HepG2 (cell line): ENCODE results near the gene RNASE7. TPM values are rescaled to one million over a fixed set of nuclear protein-coding genes. Genes with fewer than 3 reads are reported as not detected.

Experiments
- ERF ChIP-seq: IDR thresholded peaks from 2 replicates; pipeline ENCODE4 v1.6.1; 2018; ENCODE audit warnings: missing biosample characterization, missing genetic modification reagents
- MAZ ChIP-seq, 2 experiments: sonication (generic) in 1 of 2; formaldehyde crosslinking in 1 of 2; IDR thresholded peaks; 2 replicates each; pipeline versions ENCODE4 v1.5.0 to v1.6.1; 2012 to 2020; ENCODE audit warnings: low read depth in 2 of 2, mild to moderate bottlenecking in 2 of 2, borderline replicate concordance in 1 of 2, improper control_type of control experiment in 1 of 2, low read length in 1 of 2, missing genetic modification reagents in 1 of 2, moderate library complexity in 1 of 2
- NR2C2 ChIP-seq: sonication (generic); formaldehyde crosslinking; IDR thresholded peaks from 2 replicates; pipeline ENCODE4 v1.4.0; 2020; ENCODE audit warnings: missing genetic modification reagents, mild to moderate bottlenecking, moderate library complexity, borderline replicate concordance
- RBFOX2 ChIP-seq: fragments of 200-400 bp; formaldehyde crosslinking; IDR thresholded peaks from 2 replicates; pipeline ENCODE4 v1.6.1; 2017; ENCODE audit warnings: low read depth, mild to moderate bottlenecking, low read length
- SPEN ChIP-seq: sonication (generic); formaldehyde crosslinking; IDR thresholded peaks from 2 replicates; pipeline ENCODE4 v1.5.1; 2020; ENCODE audit warnings: low read depth, mild to moderate bottlenecking, missing genetic modification reagents
- ZNF382 ChIP-seq: sonication (generic); formaldehyde crosslinking; IDR thresholded peaks from 2 replicates; pipeline ENCODE4 v1.5.0; 2020; ENCODE audit warnings: missing genetic modification reagents, mild to moderate bottlenecking, borderline replicate concordance
- ZNF550 ChIP-seq: sonication (generic); formaldehyde crosslinking; IDR thresholded peaks from 2 replicates; pipeline ENCODE4 v1.4.0; 2020; ENCODE audit warnings: mild to moderate bottlenecking, missing genetic modification reagents, borderline replicate concordance
- polyA plus RNA-seq, 8 experiments: library from polyadenylated mRNA; depleted of rRNA in 3 of 8; stranded (reverse) in 7 of 8; unstranded in 1 of 8; fragments of >200 nt; fragmentation: Illumina TruSeq in 4 of 8; extraction: Trizol in 4 of 8; gene quantifications; 2 replicates each; pipeline versions ENCODE4 v1.2.1 to v1.2.3, GENCODE V29; 2011 to 2016; ENCODE audit warnings: low read depth in 4 of 8, missing spikeins in 1 of 8, mixed read lengths in 1 of 8; ENCODE audit not compliant: insufficient read depth in 1 of 8
- total RNA-seq, 5 experiments: library from RNA; depleted of rRNA; stranded (reverse); fragments of >200 nt; fragmentation: Illumina TruSeq; extraction: Trizol; gene quantifications; 2 replicates each; pipeline ENCODE4 v1.2.3, GENCODE V29; 2016; ENCODE audit warnings: low read depth in 1 of 5
- TF ChIP-seq, protein P1 (sequence below): sonication (generic); formaldehyde crosslinking; IDR thresholded peaks from 2 replicates; pipeline ENCODE4 v1.5.1; 2020; ENCODE audit warnings: mild to moderate bottlenecking, missing genetic modification reagents, borderline replicate concordance
- TF ChIP-seq, protein P2 (sequence below): sonication (generic); IDR thresholded peaks from 2 replicates; pipeline ENCODE4 v1.6.1; 2016; ENCODE audit warnings: low read depth, borderline replicate concordance
- TF ChIP-seq, protein P3 (sequence below): sonication (generic); formaldehyde crosslinking; IDR thresholded peaks from 2 replicates; pipeline ENCODE4 v1.4.0; 2020; ENCODE audit warnings: mild to moderate bottlenecking, missing genetic modification reagents, borderline replicate concordance
- TF ChIP-seq, protein P4 (sequence below): sonication (generic); formaldehyde crosslinking; IDR thresholded peaks from 2 replicates; pipeline ENCODE4 v1.4.0; 2020; ENCODE audit warnings: missing genetic modification reagents

RNASE7 gene
- total and polyA plus RNA-seq, 2 of the 13 experiments (the other 11 are each of a cell fraction or from before 2014, with no cell fraction given), result 0.04 TPM; not detected in 1

DNA sequence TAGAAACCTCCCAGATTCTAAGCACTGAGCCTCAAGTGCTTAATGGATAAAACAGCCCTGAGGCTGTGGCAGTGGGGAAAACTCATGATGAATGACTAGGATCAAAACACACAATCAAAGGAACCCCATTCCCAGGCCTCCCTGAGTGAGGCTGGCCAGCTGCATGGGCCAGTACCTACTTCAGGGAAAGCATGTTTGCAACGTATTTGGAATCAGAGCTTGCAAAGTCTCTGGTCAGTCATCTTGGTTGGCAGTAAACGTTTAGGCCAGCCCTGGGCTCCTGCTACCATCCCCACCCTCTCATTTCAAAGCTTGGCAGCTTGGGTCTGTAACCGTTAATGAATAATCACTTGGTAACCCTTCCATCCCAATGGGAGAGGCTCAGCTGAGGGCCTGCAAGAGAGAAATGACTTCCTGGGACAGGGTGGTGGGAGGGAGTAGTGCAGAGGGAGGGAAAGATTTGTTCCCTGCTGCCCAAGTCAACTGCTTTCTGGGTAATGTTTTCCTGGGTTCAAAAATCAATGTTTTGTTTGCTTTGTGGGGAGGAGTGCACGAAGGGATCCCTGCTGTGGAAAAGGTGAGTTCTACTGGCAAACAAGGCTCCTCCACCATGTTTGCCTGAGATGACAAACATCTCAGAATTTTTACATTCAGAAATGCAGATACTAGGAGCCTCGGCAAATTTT, 13.4 kb downstream of the RNASE7 start (continued):
- TF ChIP-seq, protein P1, sequence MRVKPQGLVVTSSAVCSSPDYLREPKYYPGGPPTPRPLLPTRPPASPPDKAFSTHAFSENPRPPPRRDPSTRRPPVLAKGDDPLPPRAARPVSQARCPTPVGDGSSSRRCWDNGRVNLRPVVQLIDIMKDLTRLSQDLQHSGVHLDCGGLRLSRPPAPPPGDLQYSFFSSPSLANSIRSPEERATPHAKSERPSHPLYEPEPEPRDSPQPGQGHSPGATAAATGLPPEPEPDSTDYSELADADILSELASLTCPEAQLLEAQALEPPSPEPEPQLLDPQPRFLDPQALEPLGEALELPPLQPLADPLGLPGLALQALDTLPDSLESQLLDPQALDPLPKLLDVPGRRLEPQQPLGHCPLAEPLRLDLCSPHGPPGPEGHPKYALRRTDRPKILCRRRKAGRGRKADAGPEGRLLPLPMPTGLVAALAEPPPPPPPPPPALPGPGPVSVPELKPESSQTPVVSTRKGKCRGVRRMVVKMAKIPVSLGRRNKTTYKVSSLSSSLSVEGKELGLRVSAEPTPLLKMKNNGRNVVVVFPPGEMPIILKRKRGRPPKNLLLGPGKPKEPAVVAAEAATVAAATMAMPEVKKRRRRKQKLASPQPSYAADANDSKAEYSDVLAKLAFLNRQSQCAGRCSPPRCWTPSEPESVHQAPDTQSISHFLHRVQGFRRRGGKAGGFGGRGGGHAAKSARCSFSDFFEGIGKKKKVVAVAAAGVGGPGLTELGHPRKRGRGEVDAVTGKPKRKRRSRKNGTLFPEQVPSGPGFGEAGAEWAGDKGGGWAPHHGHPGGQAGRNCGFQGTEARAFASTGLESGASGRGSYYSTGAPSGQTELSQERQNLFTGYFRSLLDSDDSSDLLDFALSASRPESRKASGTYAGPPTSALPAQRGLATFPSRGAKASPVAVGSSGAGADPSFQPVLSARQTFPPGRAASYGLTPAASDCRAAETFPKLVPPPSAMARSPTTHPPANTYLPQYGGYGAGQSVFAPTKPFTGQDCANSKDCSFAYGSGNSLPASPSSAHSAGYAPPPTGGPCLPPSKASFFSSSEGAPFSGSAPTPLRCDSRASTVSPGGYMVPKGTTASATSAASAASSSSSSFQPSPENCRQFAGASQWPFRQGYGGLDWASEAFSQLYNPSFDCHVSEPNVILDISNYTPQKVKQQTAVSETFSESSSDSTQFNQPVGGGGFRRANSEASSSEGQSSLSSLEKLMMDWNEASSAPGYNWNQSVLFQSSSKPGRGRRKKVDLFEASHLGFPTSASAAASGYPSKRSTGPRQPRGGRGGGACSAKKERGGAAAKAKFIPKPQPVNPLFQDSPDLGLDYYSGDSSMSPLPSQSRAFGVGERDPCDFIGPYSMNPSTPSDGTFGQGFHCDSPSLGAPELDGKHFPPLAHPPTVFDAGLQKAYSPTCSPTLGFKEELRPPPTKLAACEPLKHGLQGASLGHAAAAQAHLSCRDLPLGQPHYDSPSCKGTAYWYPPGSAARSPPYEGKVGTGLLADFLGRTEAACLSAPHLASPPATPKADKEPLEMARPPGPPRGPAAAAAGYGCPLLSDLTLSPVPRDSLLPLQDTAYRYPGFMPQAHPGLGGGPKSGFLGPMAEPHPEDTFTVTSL (CRISPR knock-in tag), result peak; percentile 86
- TF ChIP-seq ERF (CRISPR knock-in tag) (peak; percentile 92), ZNF550 (CRISPR knock-in tag) (0 out of 2 replicates have a peak, but pooled peaks have one; percentile 73), SPEN (CRISPR knock-in tag) (peak; percentile 66; the same call in 1 of the 2 replicates), MAZ (IDR thresholded peaks at IDR 0.05; ENCODE audit: borderline replicate concordance, low read depth, low read length) (peak; percentile 81), MAZ (CRISPR knock-in tag; IDR thresholded peaks at IDR 0.05; ENCODE audit: low read depth) (peak; percentile 73; the same call in 1 of the 2 replicates), NR2C2 (CRISPR knock-in tag) (peak; percentile 55), RBFOX2 (peak; percentile 63), ZNF382 (no peak)
- TF ChIP-seq, protein P2, sequence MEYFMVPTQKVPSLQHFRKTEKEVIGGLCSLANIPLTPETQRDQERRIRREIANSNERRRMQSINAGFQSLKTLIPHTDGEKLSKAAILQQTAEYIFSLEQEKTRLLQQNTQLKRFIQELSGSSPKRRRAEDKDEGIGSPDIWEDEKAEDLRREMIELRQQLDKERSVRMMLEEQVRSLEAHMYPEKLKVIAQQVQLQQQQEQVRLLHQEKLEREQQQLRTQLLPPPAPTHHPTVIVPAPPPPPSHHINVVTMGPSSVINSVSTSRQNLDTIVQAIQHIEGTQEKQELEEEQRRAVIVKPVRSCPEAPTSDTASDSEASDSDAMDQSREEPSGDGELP, result peak; percentile 92; the same call in 1 of the 2 replicates
- TF ChIP-seq, protein P3, sequence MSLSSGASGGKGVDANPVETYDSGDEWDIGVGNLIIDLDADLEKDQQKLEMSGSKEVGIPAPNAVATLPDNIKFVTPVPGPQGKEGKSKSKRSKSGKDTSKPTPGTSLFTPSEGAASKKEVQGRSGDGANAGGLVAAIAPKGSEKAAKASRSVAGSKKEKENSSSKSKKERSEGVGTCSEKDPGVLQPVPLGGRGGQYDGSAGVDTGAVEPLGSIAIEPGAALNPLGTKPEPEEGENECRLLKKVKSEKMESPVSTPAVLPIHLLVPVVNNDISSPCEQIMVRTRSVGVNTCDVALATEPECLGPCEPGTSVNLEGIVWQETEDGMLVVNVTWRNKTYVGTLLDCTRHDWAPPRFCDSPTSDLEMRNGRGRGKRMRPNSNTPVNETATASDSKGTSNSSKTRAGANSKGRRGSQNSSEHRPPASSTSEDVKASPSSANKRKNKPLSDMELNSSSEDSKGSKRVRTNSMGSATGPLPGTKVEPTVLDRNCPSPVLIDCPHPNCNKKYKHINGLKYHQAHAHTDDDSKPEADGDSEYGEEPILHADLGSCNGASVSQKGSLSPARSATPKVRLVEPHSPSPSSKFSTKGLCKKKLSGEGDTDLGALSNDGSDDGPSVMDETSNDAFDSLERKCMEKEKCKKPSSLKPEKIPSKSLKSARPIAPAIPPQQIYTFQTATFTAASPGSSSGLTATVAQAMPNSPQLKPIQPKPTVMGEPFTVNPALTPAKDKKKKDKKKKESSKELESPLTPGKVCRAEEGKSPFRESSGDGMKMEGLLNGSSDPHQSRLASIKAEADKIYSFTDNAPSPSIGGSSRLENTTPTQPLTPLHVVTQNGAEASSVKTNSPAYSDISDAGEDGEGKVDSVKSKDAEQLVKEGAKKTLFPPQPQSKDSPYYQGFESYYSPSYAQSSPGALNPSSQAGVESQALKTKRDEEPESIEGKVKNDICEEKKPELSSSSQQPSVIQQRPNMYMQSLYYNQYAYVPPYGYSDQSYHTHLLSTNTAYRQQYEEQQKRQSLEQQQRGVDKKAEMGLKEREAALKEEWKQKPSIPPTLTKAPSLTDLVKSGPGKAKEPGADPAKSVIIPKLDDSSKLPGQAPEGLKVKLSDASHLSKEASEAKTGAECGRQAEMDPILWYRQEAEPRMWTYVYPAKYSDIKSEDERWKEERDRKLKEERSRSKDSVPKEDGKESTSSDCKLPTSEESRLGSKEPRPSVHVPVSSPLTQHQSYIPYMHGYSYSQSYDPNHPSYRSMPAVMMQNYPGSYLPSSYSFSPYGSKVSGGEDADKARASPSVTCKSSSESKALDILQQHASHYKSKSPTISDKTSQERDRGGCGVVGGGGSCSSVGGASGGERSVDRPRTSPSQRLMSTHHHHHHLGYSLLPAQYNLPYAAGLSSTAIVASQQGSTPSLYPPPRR, result peak; percentile 79; the same call in 1 of the 2 replicates
- TF ChIP-seq, protein P4, sequence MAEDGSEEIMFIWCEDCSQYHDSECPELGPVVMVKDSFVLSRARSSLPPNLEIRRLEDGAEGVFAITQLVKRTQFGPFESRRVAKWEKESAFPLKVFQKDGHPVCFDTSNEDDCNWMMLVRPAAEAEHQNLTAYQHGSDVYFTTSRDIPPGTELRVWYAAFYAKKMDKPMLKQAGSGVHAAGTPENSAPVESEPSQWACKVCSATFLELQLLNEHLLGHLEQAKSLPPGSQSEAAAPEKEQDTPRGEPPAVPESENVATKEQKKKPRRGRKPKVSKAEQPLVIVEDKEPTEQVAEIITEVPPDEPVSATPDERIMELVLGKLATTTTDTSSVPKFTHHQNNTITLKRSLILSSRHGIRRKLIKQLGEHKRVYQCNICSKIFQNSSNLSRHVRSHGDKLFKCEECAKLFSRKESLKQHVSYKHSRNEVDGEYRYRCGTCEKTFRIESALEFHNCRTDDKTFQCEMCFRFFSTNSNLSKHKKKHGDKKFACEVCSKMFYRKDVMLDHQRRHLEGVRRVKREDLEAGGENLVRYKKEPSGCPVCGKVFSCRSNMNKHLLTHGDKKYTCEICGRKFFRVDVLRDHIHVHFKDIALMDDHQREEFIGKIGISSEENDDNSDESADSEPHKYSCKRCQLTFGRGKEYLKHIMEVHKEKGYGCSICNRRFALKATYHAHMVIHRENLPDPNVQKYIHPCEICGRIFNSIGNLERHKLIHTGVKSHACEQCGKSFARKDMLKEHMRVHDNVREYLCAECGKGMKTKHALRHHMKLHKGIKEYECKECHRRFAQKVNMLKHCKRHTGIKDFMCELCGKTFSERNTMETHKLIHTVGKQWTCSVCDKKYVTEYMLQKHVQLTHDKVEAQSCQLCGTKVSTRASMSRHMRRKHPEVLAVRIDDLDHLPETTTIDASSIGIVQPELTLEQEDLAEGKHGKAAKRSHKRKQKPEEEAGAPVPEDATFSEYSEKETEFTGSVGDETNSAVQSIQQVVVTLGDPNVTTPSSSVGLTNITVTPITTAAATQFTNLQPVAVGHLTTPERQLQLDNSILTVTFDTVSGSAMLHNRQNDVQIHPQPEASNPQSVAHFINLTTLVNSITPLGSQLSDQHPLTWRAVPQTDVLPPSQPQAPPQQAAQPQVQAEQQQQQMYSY (CRISPR knock-in tag), result 0 out of 2 replicates have a peak, but pooled peaks have one; percentile 58
